ENCODE data around the gene UST.

UST gene

GRCh38 chr6:148963738-148964137 is 216.9 kb downstream of the UST start:
- no peak overlapping the region for H3K4me3 ChIP-seq (ENCODE audit: low read depth, low read length)
- DNase-seq (ENCODE audit: low read depth): no peak
- no peak for TF ChIP-seq CTCF (conservative IDR thresholded peaks at IDR 0.05; ENCODE audit: low read depth, low read length)

DNA sequence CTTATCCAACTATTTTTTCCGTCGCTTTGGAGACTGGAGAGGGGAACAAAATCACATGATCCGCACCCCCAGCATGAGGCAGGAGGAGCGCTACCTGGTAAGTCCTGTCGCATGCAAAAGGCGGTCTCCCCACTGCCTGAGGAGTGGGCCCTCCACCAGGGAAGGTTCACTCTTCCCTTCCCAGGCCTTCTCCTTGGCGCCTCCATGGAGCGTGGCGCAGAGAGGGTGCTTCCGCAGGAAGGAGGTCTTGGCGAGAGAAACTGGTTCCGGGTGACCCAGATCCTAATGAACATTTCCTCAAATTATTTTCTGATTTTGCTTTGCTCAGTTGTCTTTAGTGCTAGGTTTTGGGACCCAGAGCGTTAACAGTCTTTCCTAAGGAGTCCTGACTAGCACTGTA is 217.6 kb downstream of the UST start:
- no peak for TF ChIP-seq CTCF (conservative IDR thresholded peaks at IDR 0.05; ENCODE audit: low read depth, low read length)

DNA sequence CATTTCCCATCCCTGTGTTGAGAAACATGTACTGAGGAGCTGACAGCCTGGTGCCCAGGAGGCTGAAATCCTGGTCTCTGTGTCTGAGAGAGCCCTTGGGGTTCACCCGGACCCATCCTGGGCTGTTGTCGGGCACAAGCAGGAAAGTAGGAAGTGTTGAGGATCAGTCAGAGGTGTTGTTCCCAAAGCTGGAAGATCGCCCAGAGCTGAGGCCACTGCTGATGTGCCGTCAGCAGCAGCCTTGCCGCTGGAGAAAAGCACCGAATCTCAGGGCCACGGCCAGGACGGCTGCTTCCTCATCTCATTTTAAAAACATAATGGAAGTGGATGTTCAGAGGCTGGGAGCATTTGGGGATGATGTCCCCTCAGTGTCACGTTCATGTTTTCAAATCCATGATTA is 218.5 kb downstream of the UST start:
- TF ChIP-seq CTCF (conservative IDR thresholded peaks at IDR 0.05; ENCODE audit: low read depth, low read length): no peak
- no peak for DNase-seq (ENCODE audit: low read depth)
- no peak overlapping the region for H3K4me3 ChIP-seq (ENCODE audit: low read depth, low read length)

More for the DNA sequence above, 217.6 kb downstream of the UST start:
- H3K4me3 ChIP-seq (ENCODE audit: low read depth, low read length): no peak overlapping the region
- DNase-seq (ENCODE audit: low read depth): no peak

DNA sequence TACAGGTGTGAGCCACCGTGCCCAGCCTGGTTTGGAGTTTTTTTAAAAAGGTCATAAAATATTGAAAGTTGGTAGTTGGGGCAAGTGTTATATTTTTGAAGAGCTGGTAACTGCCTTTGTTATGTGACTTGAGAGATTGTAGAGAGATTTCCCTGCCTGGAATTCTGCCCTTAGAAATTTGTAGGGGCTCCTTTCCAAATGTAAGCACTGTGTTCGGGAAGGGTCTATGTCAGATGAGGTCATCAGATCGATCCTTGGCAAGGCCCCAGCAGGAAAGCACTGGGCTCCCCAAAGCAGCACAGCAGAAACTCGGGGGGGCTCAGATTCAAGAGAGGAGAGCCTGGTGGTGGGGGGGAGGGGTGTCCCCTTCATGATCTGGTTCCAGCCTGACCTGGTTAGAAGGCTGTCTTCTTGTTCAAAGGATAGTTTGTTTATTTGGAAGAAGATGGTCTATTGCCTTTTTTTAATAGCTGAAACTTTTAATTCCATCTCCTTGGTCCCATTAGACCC is 220.2 kb downstream of the UST start:
- H3K4me3 ChIP-seq (ENCODE audit: low read depth, low read length): no peak overlapping the region
- TF ChIP-seq CTCF (conservative IDR thresholded peaks at IDR 0.05; ENCODE audit: low read depth, low read length): no peak
- no peak for DNase-seq (ENCODE audit: low read depth)

DNA sequence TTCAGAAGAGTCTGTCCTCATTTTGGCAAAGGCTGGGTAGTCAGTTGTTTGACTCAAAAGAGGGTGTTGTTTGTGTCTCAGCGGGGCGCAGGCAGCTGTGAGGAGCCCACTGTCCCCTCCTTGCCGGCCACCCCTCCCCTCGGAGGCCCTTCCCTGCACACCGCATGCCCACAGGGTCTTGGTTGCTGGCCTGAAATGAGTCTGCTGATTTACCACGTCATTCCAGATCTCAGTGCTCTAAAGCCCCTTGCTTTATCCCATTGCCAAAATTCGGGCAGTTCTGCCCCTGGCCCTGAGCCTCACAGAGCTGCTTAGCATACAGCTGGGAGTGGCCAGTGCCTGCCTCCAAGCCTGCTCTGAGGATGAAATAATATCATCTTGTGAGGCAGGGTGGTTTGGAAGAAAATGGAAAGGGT is 220.7 kb downstream of the UST start:
- no peak for DNase-seq (ENCODE audit: low read depth)
- TF ChIP-seq CTCF (conservative IDR thresholded peaks at IDR 0.05; ENCODE audit: low read depth, low read length): no peak
- H3K4me3 ChIP-seq (ENCODE audit: low read depth, low read length): no peak overlapping the region

- no peak for TF ChIP-seq CTCF (conservative IDR thresholded peaks at IDR 0.05; ENCODE audit: low read depth, low read length)
- DNase-seq (ENCODE audit: low read depth): peak; percentile 46
- no peak overlapping the region for H3K4me3 ChIP-seq (ENCODE audit: low read depth, low read length)
Measured at GRCh38 chr6:148968771-148969602, 222.2 kb downstream of the UST start.

GRCh38 chr6:148969603-148970061 is 222.8 kb downstream of the UST start:
- no peak for TF ChIP-seq CTCF (conservative IDR thresholded peaks at IDR 0.05; ENCODE audit: low read depth, low read length)
- peak; percentile 96 for DNase-seq (ENCODE audit: low read depth)
- H3K4me3 ChIP-seq (ENCODE audit: low read depth, low read length): no peak overlapping the region
